ENCODE measurements around the gene AK8.

GRCh38 chr9:132739710-132740310 lies 138.3 kb downstream of the AK8 start:
- TF ChIP-seq MAX (IDR thresholded peaks at IDR 0.05; ENCODE audit: low read depth) = no peak
- TF ChIP-seq USF2 (IDR thresholded peaks at IDR 0.05; ENCODE audit: borderline replicate concordance, low read depth, low read length) = no peak
- TF ChIP-seq RAD21 (IDR thresholded peaks at IDR 0.05; ENCODE audit: low read length) = no peak
- TF ChIP-seq CTCF (IDR thresholded peaks at IDR 0.05) = no peak
- no peak for TF ChIP-seq POLR2AphosphoS5 (IDR thresholded peaks at IDR 0.05; ENCODE audit: low read depth, low read length)
- no peak for TF ChIP-seq EP300 (IDR thresholded peaks at IDR 0.05; ENCODE audit: borderline replicate concordance in 1 of 2, low read depth in 1 of 2, low read length in 1 of 2)
- TF ChIP-seq CHD2 (IDR thresholded peaks at IDR 0.05; ENCODE audit: low read length, partially characterized antibody) = no peak
- TF ChIP-seq SMC3 (IDR thresholded peaks at IDR 0.05; ENCODE audit: low read depth, low read length) = no peak
- TF ChIP-seq RCOR1 (IDR thresholded peaks at IDR 0.05; ENCODE audit: low read length) = no peak
- no peak for TF ChIP-seq YY1 (IDR thresholded peaks at IDR 0.05; ENCODE audit: low read depth)
- TF ChIP-seq MXI1 (IDR thresholded peaks at IDR 0.05; ENCODE audit: low read depth, low read length) = no peak
- TF ChIP-seq ELF1 (IDR thresholded peaks at IDR 0.05) = no peak
- TF ChIP-seq NFIC (IDR thresholded peaks at IDR 0.05; ENCODE audit: borderline replicate concordance) = no peak
- no peak for TF ChIP-seq EZH2phosphoT487 (IDR thresholded peaks at IDR 0.05; ENCODE audit: borderline replicate concordance, low read depth)
